Gastroesophageal sphincter (tissue), 4 donors: ENCODE data around the gene WDCP. TPM values are rescaled to one million over a fixed set of nuclear protein-coding genes. Genes with fewer than 3 reads are reported as not detected.

Experiments used
- ATAC-seq: fragments of 150-250 bp; one replicate; pipeline ENCODE4 v1.9.1; 2016; ENCODE audit warnings: mild to moderate bottlenecking, moderate library complexity
- H3K27ac ChIP-seq, 4 donors: fragments of 200-600 bp; sonication (generic) in 3 of 4; 1 replicate in 3 of 4; 2 replicates in 1 of 4; pipeline ENCODE4 v1.5.1; 2016 to 2019
- H3K27me3 ChIP-seq: fragments of 200-600 bp; sonication (generic); one replicate; pipeline ENCODE4 v1.5.1; 2019
- H3K36me3 ChIP-seq, 2 donors: fragments of 200-600 bp; sonication (generic); one replicate each; pipeline ENCODE4 v1.5.1; 2019; ENCODE audit warnings: control low read depth in 1 of 2
- H3K4me1 ChIP-seq, 3 donors: fragments of 200-600 bp; sonication (generic); 1 replicate in 2 of 3; 2 replicates in 1 of 3; pipeline ENCODE4 v1.5.1; 2016 to 2019; ENCODE audit warnings: control low read depth in 2 of 3
- H3K4me3 ChIP-seq, 2 donors: fragments of 200-600 bp; sonication (generic); one replicate each; pipeline ENCODE4 v1.5.1; 2019; ENCODE audit warnings: mild to moderate bottlenecking in 1 of 2, moderate library complexity in 1 of 2
- H3K9me3 ChIP-seq, 3 donors: fragments of 200-600 bp; sonication (generic); one replicate each; pipeline ENCODE4 v1.5.1; 2017 to 2019; ENCODE audit warnings: control low read depth in 2 of 3
- EP300 ChIP-seq: sonication (generic); formaldehyde crosslinking; IDR thresholded peaks from one replicate; pipeline ENCODE4 v1.6.1; 2017; ENCODE audit warnings: antibody characterized with exemption, mild to moderate bottlenecking
- POLR2A ChIP-seq, 2 donors: fragments of 450-650 bp; IDR thresholded peaks; one replicate each; pipeline ENCODE4 v1.6.1; 2017; ENCODE audit warnings: antibody characterized with exemption in 2 of 2, mild to moderate bottlenecking in 2 of 2, moderate library complexity in 1 of 2
- POLR2AphosphoS5 ChIP-seq: sonication (generic); formaldehyde crosslinking; IDR thresholded peaks from one replicate; pipeline ENCODE4 v1.6.1; 2017; ENCODE audit warnings: antibody characterized with exemption
- WGBS, 2 donors: methylation state at CpG; one replicate each; pipeline ENCODE4 v1.1.5; 2018; ENCODE audit warnings: low coverage in 1 of 2; 5-methylcytosine and 5-hydroxymethylcytosine counted together
- total RNA-seq, 4 donors: library from RNA; depleted of rRNA; stranded (reverse); fragments of >200 nt; gene quantifications; one replicate each; pipeline ENCODE4 v1.1.0, GENCODE V29; 2016
- TF ChIP-seq, protein P1 (sequence below), 4 experiments: fragments of 200-600 bp in 2 of 4; fragments of 450-650 bp in 2 of 4; sonication (generic) in 1 of 4; IDR thresholded peaks; one replicate each; pipeline ENCODE4 v1.5.1; 2017 to 2019; ENCODE audit warnings: antibody characterized with exemption in 4 of 4, mild to moderate bottlenecking in 2 of 4, moderate library complexity in 2 of 4

WDCP gene
- total RNA-seq, 4 donors from 2014 or later = 5.9 to 7.3 (median 6.4) TPM

DNA sequence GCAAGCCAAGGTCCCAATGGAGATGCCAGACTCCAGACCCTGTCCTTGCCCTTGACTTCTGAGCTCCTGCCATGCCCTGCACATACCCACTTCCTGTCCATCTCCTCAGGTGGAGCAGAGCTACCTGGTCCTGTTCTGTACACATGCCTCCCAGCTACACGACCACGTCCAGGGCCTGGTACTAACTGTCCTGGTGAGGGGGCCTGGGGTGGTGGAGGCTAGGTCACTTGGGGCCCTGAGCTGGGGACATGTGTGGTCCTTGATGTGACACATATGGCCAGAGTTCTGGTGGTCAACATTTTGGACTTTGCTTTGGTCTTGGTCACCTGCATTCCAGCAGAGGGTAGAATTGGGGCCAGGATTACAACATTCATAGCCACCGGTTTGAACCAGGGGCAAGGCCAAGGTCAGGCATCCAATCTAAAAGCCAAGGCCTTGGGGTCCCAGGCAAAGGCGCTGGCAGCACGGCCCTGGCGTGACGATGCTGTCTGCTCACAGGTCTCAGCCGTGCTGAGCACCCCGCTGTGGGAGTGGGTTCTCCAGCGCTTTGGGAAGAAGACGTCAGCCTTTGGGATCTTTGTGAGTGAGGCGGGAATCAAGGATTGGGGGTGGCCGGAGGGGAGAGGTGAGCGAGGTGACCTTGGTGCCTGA is 24.7 kb downstream of the WDCP start:
- H3K27me3 ChIP-seq = no peaks in the 10 kb centered on the region
- ATAC-seq = no peak
- WGBS, 2 donors = 94 to 95% methylated on average over 3 to 11 of the region's 14 CpGs
- no peak overlapping the region for H3K27ac ChIP-seq
- no peak overlapping the region for H3K4me3 ChIP-seq
- TF ChIP-seq POLR2A (IDR thresholded peaks at IDR 0.05) (no peak), POLR2AphosphoS5 (no peak), EP300 (no peak)
- TF ChIP-seq, protein P1, sequence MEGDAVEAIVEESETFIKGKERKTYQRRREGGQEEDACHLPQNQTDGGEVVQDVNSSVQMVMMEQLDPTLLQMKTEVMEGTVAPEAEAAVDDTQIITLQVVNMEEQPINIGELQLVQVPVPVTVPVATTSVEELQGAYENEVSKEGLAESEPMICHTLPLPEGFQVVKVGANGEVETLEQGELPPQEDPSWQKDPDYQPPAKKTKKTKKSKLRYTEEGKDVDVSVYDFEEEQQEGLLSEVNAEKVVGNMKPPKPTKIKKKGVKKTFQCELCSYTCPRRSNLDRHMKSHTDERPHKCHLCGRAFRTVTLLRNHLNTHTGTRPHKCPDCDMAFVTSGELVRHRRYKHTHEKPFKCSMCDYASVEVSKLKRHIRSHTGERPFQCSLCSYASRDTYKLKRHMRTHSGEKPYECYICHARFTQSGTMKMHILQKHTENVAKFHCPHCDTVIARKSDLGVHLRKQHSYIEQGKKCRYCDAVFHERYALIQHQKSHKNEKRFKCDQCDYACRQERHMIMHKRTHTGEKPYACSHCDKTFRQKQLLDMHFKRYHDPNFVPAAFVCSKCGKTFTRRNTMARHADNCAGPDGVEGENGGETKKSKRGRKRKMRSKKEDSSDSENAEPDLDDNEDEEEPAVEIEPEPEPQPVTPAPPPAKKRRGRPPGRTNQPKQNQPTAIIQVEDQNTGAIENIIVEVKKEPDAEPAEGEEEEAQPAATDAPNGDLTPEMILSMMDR (IDR thresholded peaks at IDR 0.05) = no peak
- no peaks in the 10 kb centered on the region for H3K4me1 ChIP-seq
- H3K9me3 ChIP-seq = no peaks in the 10 kb centered on the region
- peaks cover 0 to 60% of the 10 kb centered on the region in 2 donors for H3K36me3 ChIP-seq

DNA sequence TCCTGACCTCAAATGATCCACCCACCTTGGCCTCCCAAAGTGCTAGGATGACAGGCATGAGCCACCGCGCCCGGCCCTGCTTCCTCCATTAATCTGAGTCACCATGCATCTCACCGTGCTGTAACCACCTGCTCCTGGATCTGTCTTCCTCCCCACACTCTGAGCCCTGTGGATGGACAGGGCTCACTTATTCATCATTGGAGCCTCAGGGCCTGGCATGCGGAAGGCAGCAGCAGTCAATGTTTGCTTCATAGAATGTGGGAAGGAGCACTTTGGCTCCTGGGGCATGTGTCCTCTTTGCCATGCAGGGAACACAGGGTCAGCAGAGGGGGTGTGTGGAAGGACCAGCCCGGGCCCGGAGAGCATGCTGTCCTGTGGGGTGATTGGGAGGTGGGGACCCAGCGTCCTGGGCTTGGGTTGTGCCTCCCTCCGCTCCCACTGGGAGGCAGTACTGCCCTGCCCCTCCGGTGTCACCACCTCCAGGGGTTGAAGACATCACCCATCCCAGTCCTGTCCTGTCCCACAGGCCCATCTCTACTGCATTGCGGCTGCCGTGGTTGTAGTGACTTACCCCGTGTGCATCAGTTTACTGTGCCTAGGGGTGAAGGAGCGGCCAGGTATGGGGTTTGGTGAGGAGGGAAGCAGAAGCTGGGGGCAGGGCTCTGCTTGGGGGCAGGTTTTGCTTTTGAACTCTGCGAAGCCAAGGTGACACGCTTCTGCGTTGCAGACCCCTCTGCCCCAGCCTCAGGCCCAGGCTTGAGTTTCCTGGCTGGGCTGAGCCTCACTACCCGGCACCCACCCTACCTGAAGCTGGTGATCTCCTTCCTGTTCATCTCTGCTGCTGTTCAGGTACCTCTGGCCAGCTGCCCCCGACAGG is 25.8 kb downstream of the WDCP start:
- Histone ChIP-seq H3K27ac (no peak overlapping the region), H3K4me3 (no peak overlapping the region), H3K36me3 (peaks cover 0 to 49% of the 10 kb centered on the region in 2 donors), H3K27me3 (no peaks in the 10 kb centered on the region), H3K4me1 (no peaks in the 10 kb centered on the region), H3K9me3 (no peaks in the 10 kb centered on the region)
- WGBS, 2 donors = 67% methylated on average over 3 of the region's 19 CpGs; no CpG with 5 or more reads in 1 of the 2 donors
- peak; percentile 17 for ATAC-seq
- no peak for TF ChIP-seq POLR2A (IDR thresholded peaks at IDR 0.05)
- no peak for TF ChIP-seq POLR2AphosphoS5
- no peak for TF ChIP-seq EP300
- TF ChIP-seq, protein P1 (IDR thresholded peaks at IDR 0.05) = peak in 1 of 4 experiments; percentile 27

GRCh38 chr2:24020244-24020643 is 26.9 kb downstream of the WDCP start:
- Histone ChIP-seq H3K36me3 (peaks cover 0 to 38% of the 10 kb centered on the region in 2 donors), H3K4me1 (no peaks in the 10 kb centered on the region), H3K27ac (no peak overlapping the region), H3K4me3 (no peak overlapping the region), H3K9me3 (no peaks in the 10 kb centered on the region), H3K27me3 (no peaks in the 10 kb centered on the region)
- 80% methylated on average over 3 of the region's 4 CpGs; no CpG with 5 or more reads in 1 of the 2 donors for WGBS, 2 donors
- TF ChIP-seq POLR2AphosphoS5 (no peak), POLR2A (IDR thresholded peaks at IDR 0.05) (no peak), EP300 (no peak)
- TF ChIP-seq, protein P1 (IDR thresholded peaks at IDR 0.05) = no peak
- no peak for ATAC-seq

DNA sequence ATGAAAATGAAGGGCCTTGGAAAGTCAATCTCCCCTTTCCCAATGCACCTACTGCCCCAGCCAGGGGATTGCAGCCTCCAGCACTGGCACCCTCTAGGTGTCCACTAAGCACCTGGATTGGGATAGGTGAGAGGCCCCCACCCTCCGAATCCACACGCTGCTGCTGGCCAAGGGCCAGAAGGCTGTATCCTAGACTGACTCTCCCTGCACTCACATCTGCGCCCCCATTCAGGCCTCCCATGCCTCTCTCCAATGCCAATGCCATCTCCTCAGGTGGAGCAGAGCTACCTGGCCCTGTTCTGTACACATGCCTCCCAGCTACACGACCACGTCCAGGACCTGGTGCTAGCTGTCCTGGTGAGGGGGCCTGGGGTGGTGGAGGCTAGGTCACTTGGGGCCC is 27.5 kb downstream of the WDCP start:
- no peak for ATAC-seq
- no peak overlapping the region for H3K27ac ChIP-seq
- no peak for TF ChIP-seq POLR2AphosphoS5
- TF ChIP-seq, protein P1 (IDR thresholded peaks at IDR 0.05) = no peak
- no peak for TF ChIP-seq POLR2A (IDR thresholded peaks at IDR 0.05)
- no peak for TF ChIP-seq EP300
- no peaks in the 10 kb centered on the region for H3K4me1 ChIP-seq
- H3K4me3 ChIP-seq = no peak overlapping the region
- no peaks in the 10 kb centered on the region for H3K9me3 ChIP-seq
- no CpG with 5 or more reads among the region's 5 CpGs for WGBS, 2 donors
- no peaks in the 10 kb centered on the region for H3K27me3 ChIP-seq
- peaks cover 0 to 32% of the 10 kb centered on the region in 2 donors for H3K36me3 ChIP-seq
